Medulla oblongata (tissue), 1 donor: ENCODE measurements around the gene NEK1.

Source experiments
- DNase-seq: peaks from one replicate; pipeline ENCODE4 v3.0.0-alpha.2; 2015; ENCODE audit errors: extremely low spot score

The NEK1 gene, protein sequence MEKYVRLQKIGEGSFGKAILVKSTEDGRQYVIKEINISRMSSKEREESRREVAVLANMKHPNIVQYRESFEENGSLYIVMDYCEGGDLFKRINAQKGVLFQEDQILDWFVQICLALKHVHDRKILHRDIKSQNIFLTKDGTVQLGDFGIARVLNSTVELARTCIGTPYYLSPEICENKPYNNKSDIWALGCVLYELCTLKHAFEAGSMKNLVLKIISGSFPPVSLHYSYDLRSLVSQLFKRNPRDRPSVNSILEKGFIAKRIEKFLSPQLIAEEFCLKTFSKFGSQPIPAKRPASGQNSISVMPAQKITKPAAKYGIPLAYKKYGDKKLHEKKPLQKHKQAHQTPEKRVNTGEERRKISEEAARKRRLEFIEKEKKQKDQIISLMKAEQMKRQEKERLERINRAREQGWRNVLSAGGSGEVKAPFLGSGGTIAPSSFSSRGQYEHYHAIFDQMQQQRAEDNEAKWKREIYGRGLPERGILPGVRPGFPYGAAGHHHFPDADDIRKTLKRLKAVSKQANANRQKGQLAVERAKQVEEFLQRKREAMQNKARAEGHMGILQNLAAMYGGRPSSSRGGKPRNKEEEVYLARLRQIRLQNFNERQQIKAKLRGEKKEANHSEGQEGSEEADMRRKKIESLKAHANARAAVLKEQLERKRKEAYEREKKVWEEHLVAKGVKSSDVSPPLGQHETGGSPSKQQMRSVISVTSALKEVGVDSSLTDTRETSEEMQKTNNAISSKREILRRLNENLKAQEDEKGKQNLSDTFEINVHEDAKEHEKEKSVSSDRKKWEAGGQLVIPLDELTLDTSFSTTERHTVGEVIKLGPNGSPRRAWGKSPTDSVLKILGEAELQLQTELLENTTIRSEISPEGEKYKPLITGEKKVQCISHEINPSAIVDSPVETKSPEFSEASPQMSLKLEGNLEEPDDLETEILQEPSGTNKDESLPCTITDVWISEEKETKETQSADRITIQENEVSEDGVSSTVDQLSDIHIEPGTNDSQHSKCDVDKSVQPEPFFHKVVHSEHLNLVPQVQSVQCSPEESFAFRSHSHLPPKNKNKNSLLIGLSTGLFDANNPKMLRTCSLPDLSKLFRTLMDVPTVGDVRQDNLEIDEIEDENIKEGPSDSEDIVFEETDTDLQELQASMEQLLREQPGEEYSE (N-terminal part only)

DNA sequence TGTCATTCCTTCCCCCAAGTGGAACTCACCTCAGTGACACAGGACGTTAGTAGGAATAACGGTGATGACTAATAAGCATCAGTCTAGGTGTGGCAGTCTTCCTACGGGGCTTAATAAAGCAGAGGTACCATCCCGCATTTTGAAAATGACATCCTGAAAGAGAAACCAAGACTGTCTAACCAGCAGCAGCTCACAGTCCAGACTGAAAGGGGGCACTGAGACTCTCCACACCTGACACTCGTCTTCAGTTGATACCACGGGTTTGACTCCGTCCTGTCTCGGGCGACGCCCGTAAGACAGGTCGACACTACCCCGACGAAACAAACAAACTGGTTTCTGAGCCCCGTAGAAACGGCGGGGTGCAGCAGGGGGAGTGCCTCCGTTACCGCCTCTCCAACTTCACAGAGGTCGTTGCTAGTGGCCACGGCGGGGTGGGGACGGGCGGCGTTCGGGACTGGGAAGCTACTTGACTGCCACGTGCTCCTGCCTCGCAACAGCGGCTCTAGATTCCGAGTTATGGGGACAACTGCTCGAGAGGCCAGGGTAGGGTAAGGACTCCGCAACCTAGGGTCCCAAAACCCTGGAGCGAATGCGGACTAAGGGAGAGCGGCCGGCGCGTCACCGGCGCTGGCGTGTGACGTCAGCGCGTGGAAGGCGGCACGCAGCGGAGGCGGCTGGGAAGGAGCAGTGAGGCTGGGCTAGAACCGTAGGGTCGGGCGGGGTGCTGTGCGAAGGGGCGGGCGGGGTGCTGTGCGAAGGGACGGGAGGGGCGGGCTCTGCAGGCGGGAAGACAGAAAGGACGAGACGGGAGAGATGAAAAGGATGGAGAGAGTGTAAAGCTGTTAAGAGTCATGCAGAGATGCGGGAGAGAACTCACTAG, at the start of gene NEK1:
Gene NEK1, minus strand, starts transcription at position 593 of the 880 bp plus-strand sequence. CDS start 9,953 bp downstream, outside the sequence.
- DNase-seq, result peak; percentile 91

DNA sequence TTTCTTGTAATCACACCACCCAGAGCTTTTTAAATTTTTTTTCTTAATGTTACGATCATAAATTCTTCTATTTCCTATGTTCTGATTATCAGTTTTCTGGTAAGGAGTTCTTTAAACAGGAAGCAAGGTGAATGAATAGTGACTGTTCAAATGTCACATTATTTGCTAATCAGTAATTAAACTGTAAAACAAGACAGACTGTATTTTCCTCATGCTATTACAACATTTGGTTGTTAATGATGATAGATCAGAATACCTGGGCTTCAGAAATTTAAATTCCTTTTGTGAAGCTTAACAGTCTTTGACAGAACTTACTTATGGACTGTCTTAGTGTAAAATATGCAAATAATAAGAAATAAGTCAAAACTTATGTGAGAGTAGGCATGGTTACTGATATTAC, 49.4 kb upstream of the NEK1 start:
- DNase-seq, result peak; percentile 17

DNA sequence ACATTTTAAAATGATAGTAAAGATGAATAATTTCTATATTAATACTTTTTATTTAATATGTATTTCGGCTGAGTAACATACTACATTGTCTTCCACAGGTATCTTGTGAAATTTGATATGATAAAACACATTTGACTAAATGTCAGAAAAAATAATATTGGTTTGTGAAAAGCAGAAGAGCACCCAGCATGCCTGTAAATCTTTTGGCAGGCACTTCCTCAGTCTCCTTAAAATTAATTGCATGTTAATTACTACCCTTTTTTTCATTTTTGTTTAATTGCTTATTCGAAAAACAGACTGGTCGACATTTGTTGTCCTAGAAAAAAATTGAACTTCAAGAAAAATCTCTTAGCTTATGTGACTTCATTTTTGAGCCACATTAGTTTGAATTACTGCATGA, 48.5 kb upstream of the NEK1 start:
- DNase-seq, result peak; percentile 16

DNA sequence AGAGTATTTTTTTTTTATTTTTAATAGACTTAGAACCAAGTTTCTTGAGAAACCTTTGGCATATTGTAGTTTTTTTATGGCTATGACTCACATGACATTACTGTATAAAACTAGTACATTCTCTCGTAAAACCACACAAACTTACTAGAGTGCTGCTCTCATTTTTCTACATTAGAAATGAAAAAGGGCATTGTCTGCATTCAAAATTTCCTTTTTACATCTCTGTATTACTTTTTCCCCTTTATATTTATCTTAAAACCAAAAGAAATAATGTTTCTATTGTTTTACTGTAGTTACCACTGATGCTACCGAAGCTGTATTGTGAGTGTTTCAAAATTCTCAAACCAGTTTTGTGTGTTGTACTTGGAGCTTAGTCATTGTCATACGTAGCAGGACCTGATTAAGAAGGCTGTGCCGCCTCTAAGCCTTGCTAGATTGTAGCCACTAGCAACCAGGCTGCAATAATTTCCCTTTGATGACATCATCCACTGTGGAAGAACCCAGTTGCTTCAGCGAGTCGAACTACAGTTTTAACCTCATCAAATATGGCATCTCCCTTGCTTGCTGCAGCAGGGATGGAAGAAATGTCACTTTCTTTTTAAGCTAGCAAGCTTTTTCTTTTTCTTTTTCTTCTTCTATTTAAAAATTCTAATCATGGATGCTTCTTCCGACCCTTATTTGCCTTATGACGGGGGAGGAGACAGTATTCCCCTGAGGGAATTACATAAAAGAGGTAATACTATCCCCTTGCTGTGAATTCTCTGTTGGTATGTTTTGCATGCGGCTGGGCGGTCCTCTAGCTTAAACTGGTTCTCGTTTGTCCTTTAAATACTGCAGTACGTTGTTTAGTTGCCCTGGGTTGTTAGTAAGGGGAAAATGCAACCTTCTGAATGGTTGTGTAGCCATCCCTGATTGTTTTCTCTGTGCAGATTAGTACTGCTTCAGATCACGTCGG, 47.6 kb upstream of the NEK1 start:
- DNase-seq, result peak; percentile 87

DNA sequence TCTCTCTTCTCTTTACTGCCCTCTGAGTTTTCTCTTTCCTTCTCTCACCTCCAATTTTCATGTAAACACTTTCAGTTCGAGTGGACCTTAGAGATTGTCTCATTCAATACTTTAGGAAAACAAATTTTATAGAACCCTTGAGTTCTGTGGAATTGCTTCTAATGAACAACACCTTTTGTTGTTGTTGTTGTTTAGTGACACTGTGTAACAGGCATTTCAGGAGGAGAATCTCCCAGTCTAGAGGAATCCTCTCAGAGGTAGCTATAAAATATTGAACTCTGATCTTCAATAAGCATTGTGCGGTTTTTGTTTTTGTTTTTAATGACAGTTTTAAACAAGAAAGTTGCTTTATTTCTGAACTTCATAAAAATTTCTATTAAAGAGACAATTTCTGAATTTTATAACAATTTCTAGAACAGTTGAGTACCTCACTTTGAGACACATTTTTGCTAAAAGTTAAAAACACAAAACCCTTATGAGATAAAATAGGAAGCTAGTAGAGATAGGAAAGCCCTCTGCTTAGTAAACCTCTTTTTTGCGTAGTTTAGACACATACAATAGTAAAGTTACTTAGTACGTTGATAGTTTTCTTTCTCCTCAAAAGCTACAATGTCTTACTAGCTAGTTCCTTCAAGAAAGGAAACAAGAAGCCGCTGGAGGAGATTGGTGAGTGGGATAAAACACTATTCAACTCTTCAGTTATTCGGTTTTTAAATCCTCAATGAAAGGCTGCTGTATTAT, 46.8 kb upstream of the NEK1 start:
- peak; percentile 37 for DNase-seq

DNA sequence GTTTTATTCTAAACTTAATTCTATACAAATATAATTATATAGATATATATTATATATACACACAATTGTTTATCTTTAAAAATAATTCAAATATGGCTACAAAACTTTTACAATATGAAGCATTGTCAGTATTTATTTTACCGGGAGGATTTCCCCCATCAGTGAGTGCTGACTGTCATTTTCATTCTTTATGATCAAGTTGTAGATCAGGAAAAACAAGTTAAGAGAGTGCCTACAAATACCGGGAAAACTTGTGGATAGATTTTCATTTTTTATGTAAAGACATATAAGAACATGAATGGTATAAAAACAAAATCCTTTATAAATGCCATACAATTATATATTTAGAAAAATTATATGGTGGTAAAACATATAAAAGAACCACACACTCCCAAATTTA, 45.8 kb upstream of the NEK1 start:
- DNase-seq, result no peak

DNA sequence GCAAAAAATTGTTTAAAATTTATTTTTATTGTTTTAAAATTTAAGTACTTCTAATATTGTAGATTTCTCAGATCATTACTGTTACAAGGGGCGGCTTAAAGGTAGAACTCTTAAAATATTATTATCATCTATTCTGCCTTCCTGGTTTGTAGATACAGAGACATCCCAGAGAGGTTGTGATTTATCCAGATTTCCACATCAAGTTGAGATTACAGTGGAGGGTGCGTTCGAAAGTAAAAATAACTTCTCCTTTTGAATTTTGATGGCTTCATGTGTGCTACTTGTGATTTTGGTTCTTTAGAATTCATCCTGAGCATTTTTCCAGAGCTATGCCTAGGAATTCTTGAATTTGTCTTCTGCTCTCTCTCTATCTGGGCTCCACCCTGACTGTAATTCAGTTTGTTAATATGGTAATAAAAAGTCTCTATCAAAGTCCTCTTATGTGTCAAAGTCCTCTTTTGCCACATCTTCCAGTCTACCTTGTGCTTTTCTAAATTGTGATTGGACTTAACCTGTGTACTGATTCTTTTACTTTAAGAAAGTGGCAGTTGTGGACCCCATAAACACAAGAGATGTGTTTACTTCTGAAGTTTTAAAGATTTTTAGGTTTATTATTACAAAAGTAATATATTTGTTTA, 45.2 kb upstream of the NEK1 start:
- DNase-seq, result no peak

DNA sequence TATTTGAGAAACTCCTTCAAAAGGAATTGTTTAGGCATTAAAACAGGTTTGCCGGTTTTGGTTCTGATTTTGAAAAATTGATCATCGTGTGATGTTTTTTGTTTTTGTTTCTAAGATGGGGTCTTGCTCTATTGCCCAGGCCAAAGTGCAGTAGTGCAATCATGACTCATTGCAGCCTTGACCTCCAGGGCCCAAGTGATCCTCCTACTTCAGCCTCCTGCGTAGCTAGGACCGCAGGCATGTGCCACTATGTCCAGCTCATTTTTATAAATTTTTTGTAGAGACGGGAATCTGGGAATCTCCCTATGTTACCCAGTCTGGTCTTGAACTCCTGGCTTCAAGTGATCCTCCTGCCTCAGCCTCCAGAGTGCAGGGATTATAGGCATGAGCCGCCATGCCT, 43.0 kb upstream of the NEK1 start:
- DNase-seq, result no peak

DNA sequence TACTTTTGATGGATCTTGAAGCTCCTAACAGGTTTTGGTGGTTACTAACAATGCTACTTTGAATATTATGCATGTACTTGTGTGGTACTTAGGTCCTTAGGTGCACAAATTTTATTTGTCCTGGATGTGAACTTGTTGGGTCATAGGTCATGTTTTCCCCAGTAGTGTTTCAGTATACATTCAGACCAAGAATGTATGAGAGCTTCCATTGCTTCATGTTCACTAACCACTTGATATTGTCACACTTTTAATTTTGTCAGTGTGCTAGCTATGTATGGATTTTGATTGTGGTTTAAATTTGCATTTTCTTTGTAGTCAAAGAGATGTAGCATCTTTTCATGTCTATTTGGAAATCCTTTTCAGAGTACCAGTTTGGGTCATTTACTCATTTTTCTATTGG, 40.2 kb upstream of the NEK1 start:
- DNase-seq, result no peak

DNA sequence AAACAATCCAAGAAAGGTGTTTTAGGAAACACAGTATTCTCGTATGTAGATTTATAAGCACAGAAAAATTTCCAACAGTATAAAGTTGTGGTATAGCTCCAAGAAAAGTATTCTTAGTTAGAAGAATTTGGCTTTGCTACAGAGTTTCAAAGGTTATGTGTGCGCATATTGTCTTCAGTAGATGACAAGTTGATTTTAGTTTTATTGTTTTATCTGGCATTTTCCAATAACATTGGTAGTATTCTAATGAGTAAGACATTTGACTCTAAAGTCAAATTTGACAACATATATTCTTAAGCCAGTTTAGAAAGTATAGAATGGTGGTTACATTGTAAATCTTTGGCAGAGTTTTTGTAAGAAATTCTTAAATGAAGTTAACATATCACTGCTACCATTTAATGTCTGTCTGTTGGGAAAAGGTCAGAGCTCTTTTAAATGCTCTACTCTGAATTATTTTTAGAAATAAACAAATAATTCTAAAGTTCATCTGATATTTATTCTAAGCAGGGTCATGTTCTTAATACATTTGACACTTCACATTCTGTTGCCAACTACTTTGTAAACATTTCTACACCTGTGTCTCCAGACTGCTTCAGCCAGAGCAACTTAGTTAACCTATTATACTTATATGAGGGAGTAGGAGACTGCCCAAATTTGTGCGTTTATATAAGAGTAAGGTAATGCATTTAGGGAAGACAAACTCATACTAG, 38.0 kb upstream of the NEK1 start:
- peak; percentile 5 for DNase-seq

DNA sequence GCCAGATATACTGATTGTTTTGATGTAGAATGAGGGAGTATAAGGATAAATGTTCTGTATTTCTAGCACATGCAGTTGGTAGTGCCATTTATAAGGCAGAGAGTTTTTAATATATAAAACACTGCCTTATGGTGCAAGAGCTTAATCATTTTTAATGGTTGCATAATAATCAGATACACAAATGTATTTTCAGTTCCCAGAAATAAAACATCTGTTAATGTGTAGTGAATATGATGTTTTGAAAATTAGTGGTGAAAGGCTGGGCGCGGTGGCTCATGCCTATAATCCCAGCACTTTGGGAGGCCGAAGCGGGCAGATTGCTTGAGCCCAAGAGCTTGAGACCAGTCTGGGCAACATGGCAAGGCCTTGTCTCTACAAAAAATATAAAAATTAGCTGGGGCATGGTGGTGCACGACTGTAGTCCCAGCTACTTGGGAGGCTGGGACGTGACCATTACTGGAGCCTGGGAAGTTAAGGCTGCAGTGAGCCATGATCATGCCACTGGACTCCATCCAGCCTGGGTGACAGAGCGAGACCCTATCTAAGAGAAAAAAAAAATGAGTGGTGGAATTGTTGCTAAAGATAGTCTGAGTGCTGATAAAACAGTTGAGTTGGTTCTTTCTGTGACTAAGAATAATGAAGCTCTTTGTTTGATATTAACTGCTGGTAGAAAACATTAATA, 37.3 kb upstream of the NEK1 start:
- no peak for DNase-seq

DNA sequence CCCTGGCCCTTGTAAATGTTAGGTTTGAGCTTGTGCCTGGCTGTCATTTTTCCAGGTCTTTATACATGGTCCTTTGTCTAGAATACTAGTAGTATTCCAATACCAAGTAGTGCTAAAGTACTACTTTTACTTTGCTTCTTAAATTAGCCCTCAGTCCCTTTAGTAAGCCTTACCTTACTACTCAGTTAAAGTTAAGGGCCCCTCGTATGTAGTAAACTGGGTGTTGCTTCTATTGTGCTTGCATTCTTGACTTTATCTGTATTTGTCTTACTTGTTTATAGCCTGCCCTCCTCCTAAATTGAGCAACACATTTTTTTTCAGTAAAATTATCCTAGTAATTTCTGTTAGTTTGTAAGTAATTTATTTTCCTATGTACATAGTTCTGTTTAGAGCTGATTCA, 33.2 kb upstream of the NEK1 start:
- DNase-seq, result no peak

DNA sequence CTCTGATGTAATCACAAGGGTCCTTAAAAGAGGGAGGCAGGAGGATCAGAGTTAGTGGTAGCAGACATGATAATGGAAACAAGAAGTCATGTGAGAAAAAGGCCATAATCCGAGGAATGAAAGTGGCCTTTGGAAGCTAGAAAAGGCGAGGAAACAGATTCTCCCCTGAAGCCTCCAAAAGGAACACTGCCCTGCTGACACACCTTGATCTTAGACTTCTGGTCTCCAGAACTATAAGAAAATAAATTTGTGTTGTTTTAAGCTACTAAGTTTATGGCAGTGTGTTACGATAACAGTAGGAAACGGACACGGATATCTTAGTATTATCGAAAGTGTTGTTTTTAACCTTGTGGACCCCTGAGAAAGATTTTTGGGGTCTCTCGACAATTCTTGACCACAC, 32.4 kb upstream of the NEK1 start:
- DNase-seq, result no peak

DNA sequence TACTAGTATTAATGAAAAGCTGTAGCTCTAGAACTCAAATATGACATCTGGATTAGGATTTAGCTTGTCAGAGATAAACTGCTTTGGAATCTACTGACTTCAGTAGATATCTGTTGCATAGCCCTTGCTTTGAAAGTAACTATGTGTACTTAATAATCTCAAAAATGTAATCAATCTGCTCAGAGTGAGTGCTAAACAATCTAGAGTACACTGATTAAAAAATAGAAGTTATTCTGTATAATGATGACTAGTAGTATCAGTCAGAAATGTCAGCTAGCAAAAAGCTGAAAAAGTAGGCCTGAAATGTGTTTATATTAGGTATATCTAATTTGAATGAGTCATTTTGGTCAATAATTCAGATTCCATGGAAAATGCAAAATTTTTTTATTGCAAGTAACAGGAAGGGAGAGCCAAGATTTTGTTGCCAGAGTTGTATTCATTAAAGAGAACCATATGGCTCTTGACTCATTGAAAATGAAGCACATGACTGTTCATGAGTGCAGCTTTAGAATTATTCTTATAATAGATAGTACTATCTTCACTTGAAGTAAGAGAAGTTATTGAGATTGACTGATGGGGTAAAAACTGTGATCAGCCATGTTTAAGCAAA, 28.0 kb upstream of the NEK1 start:
- no peak for DNase-seq

DNA sequence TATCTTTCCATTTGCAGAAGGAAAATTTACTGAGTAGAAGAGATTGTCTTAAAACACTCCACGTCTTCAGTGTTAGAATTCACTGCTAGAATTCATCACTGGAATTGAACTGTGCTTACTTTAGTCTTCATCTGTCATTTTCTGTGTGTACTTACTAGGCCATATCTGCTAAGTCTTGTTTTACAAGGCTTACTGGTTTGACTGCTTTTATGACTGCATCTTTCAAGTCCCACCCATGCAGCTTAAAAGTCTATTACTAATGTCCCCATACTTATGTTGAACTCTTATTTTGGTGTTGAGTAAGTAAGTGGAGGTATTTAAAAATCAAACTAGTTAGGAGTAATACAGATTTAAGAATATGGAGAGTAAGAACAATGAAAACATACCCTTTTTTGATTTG, 22.6 kb upstream of the NEK1 start:
- no peak for DNase-seq

DNA sequence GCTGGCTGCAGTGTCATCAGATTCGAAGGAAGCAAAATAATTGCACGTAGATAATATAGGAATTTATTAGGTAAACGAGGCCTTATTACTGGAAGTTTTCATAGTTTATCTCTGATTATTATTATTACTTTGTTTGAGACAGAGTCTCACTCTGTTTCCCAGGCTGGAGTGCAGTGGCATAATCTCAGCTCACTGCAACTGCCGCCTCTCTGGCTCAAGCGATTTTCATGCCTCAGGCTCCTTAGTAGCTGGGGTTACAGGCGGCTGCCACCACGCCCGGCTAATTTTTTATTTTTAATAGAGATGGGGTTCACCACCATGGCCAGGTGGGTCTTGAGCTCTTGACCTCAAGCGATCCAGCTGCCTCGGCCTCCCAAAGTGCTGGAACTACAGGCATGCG, 20.5 kb upstream of the NEK1 start:
- DNase-seq, result no peak

DNA sequence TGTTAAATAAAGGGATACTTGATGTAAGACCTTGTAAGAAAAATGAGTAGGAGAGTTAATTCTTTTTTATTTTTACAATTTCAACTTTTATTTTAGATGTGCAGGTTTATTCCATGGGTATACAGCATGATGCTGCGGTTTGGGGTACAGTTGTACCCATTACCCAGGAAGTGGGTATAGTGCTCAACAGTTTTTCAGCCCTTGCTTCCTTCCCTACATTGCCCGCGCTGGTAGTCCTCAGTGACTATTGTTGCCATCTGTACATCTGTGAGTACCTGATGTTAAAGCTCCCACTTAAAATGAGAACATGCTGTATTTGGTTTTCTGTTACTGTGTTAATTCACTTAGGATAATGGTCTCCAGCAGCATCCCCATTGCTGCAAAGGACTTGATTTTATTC, 17.7 kb upstream of the NEK1 start:
- no peak for DNase-seq
